ENCODE data around the gene NHP2. TPM values are rescaled to one million over a fixed set of nuclear protein-coding genes. Genes with fewer than 3 reads are reported as not detected.

The NHP2 gene
- 391 to 505 TPM (median 408 TPM) in 5 replicates for total RNA-seq (2022; extraction: Qiagen RNA extraction)

DNA sequence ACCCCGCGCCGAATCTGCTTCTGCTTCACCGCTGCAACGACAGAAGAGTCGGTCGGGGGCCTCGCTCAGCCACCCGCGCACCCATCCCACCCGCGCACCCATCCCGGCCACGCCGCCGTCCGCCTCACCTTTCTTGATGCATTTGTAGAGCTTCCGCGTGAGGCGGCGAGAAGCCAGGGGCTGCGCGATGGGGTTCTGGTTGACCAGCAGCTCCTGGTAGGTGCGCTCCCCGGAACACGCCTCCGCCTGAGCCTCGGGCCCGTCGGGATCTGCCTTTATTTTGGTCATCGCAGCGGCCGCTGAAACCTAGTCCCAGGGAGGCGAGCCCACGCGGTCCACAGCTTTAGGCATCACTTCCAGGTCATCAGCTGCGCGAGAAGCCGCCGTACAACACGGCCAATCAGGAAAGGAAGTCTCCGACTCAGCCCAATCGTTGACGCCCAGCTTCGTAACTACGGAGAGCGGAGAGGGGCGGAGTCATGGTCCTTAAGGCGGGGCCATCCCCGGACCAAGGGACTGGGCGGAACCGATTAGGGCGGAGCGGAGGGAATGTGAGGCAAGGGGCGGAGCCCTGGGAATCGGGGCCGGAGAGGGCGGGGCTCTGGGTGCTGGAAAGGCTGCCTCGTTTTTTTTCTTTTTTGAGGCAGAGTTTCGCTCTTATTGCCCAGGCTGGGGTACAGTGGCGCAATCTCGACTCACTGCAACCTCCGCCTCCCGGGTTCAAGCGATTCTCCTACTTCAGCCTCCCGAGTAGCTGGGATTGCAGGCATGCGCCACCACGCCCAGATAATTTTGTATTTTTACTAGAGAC, at the start of gene NHP2:
NHP2 (minus strand) TSS at position 356 of the 811 bp plus-strand sequence; CDS start at position 288, 68 bp downstream.

DNA sequence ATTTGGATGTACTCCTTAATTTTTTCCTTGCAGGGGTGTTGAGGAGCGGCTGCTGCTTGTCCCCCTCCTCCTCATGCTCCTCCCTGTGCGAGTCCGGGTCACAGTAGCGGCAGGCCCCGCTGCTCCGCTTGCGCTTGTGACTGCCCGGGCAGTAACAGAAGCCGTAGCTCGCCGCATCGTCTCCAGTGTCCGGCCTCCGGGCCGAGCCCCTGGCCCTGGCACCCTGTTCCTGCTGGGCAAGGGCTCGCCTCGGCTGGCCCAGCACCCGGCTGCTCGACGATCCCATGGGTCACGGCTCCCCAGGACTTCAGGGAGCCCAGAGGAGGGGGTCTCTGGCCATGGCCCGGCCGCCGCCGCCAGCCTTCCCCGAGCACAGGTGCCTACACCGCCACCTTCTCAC, 33.3 kb upstream of the NHP2 start, which contains the start of gene GMCL2:
GMCL2 (minus strand) TSS at position 358 of the 400 bp plus-strand sequence; CDS start at position 286, 72 bp downstream.

DNA sequence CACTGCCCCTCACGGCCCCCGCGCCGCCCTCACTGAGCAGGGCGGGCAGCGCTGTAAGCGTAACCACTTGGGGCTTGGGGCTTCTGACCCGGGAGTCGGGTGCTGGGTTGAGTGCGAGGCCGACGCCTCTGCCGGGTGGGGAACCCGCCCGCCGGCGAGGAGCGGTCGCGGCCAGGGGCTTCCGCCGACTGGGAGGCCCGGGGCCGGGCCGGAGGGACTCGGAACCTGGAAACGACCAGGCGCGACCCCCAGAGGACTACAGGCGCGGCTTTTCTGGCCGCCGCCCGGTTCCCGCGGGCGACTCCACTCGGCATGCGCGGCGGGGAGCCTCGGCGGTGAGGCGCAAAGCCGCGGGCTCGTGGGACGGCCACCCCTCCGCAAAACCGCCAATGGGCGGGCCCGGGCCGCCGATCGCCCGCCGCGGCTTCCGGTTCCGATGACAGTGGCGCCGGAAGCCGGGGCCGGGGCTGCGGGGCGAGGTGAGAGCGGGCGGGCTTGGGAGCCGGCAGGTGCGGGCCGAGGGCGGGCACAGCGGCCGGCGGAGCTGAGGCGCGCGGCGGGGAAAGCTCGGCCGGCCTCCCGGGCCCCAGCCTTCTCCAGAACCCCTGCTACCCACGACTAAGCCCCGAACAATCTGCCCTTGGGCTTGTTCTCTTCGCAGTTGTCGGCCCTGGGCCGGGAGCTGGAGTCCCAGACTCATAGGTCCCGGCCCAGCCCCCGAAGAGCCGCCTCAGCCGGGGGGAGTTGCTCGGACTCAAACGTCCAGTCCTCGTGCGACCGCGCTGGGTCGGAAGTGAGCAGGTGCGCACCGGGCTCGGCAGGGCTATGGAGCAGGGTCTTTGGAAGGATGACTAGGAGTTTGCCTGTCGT, 22.9 kb downstream of the NHP2 start, which contains the start of gene RMND5B:
RMND5B (plus strand) TSS at position 439 of the 870 bp plus-strand sequence. CDS start 7,106 bp downstream, outside the sequence.

DNA sequence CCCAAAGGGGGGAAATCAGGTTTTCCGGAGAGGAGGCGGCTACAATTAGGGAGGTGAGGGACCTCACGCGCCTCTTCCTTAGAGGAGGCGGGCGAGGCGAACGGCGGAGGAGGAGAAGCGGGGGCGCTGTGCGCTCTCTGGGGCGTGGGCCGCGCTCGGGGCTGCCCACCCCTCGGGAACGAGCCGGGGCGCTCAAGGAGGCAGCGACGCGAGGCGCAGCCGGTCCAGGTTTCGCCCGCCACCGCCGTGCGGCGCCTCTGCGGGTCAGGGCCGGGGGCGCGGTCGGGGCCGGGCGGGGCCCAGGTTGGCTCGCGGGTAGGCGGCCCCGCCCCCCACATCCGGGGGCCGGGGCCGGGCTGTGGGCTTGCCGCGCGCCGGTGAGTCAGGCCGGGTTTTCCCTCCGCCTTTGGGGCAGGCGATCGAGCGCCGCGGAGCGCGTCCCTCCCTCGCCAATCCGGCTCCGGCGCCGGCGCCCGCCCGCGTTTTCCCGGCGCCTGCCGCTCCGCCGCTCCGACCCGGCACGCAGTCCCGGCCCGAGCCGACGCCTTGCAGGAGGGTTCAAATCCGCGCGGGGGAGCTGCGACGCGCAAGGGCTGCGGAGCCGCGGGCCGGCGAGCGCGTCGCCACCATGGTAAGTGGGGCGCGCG, 40.4 kb downstream of the NHP2 start, which contains the start of gene N4BP3:
N4BP3 (plus strand) TSS at position 392 of the 647 bp plus-strand sequence. CDS start 6,052 bp downstream, outside the sequence.

Other genes starting within 250 kb of the NHP2 start
- gene PROP1, start 157.6 kb downstream of the NHP2 start, total RNA-seq (2022; extraction: Qiagen RNA extraction): not detected in 5 replicates
- gene N4BP3, start 40.4 kb downstream of the NHP2 start, total RNA-seq (2022; extraction: Qiagen RNA extraction): 0.74 to 1.3 TPM (median 1.0 TPM) in 5 replicates
- gene RMND5B, start 22.9 kb downstream of the NHP2 start, total RNA-seq (2022; extraction: Qiagen RNA extraction): 21.1 to 30.3 TPM (median 30.1 TPM) in 5 replicates
- not detected in 5 replicates for gene GMCL2, start 33.5 kb upstream of the NHP2 start, total RNA-seq (2022; extraction: Qiagen RNA extraction)
- 305 to 335 TPM (median 317 TPM) in 5 replicates for gene HNRNPAB, start 50.6 kb upstream of the NHP2 start, total RNA-seq (2022; extraction: Qiagen RNA extraction)
- gene PHYKPL, start 78.9 kb upstream of the NHP2 start, total RNA-seq (2022; extraction: Qiagen RNA extraction): 6.3 to 9.6 TPM (median 7.6 TPM) in 5 replicates